HCT116 (cell line): ENCODE data around the gene SLC30A10. TPM values are rescaled to one million over a fixed set of nuclear protein-coding genes. Genes with fewer than 3 reads are reported as not detected.
"Not testable (repeated sequence)": the region's sequence is repeated elsewhere in the genome, so short reads cannot be mapped to it uniquely, and the experiment has no call there.

ENCODE experiments used
- ATAC-seq: fragments of 200-7000 bp; cut with Tn5 transposase; 2 replicates; pipeline ENCODE4 v1.9.1; 2020; ENCODE audit warnings: mild to moderate bottlenecking, moderate library complexity
- BruUV-seq: library from RNA; stranded (reverse); fragments of 400-500 nt; replicated peaks from 2 replicates; lab custom pipeline; 2021; lab: Mats Ljungman, UMichigan
- CTCF ChIA-PET: fragments of 300-600 bp; sonication (Branson Sonifier 250); formaldehyde crosslinking; loops from one replicate; lab custom pipeline; 2021; ENCODE audit warnings: antibody characterized with exemption; lab: Charles Lee
- POLR2A ChIA-PET: fragments of 300-600, 350-600 bp; sonication (Branson Sonifier 250); formaldehyde crosslinking; loops from one replicate; lab custom pipeline; 2021; ENCODE audit warnings: antibody characterized with exemption; lab: Charles Lee
- RAD21 ChIA-PET, 2 experiments: fragments of 300-600 bp; sonication (Branson Sonifier 250); formaldehyde crosslinking; loops; one replicate each; lab custom pipeline; 2023; ENCODE audit warnings: low total read pairs in 2 of 2; ENCODE audit not compliant: uncharacterized antibody in 2 of 2, unreplicated experiment in 2 of 2, low non-redundant PET in 1 of 2; lab: Charles Lee
- DNase-seq: peaks from one replicate; pipeline ENCODE4 v3.0.0-alpha.2; 2010; ENCODE audit warnings: low read depth, low spot score
- H2AFZ ChIP-seq: fragments of 200-600 bp; shearing (Covaris generic), sonication (generic); 2 replicates; pipeline ENCODE4 v1.6.1; 2017; ENCODE audit warnings: low read depth, mixed run types, mixed read lengths, antibody characterized with exemption, low read length; ENCODE audit not compliant: poor library complexity, severe bottlenecking
- H3K27ac ChIP-seq: 2 replicates; pipeline ENCODE4 v1.5.1; 2012; ENCODE audit warnings: low read depth, low read length
- H3K27me3 ChIP-seq: fragments of 200-600 bp; sonication (generic); 2 replicates; pipeline ENCODE4 v1.6.1; 2016; ENCODE audit warnings: mixed run types, low read length, mixed read lengths; ENCODE audit not compliant: insufficient read depth
- H3K36me3 ChIP-seq, 2 experiments: fragments of 200-500 bp in 1 of 2; fragments of 200-600 bp in 1 of 2; sonication (Bioruptor generic) in 1 of 2; sonication (generic) in 1 of 2; 2 replicates each; pipeline versions ENCODE4 v1.5.1 to v1.6.1; 2014 to 2016; ENCODE audit warnings: low read length in 2 of 2, inconsistent platforms in 1 of 2, mixed read lengths in 1 of 2, mixed run types in 1 of 2; ENCODE audit not compliant: insufficient read depth in 2 of 2, control insufficient read depth in 1 of 2
- H3K4me1 ChIP-seq, 2 experiments: fragments of 200-600 bp in 1 of 2; sonication (generic) in 1 of 2; 2 replicates each; pipeline versions ENCODE4 v1.5.1 to v1.6.1; 2012 to 2017; ENCODE audit warnings: low read length in 2 of 2, inconsistent platforms in 1 of 2, mild to moderate bottlenecking in 1 of 2, mixed read lengths in 1 of 2, mixed run types in 1 of 2, moderate library complexity in 1 of 2; ENCODE audit not compliant: insufficient read depth in 2 of 2, control insufficient read depth in 1 of 2
- H3K4me2 ChIP-seq: fragments of 200-600 bp; sonication (generic); 2 replicates; pipeline ENCODE4 v1.6.1; 2017; ENCODE audit warnings: mixed run types, low read length, mixed read lengths
- H3K4me3 ChIP-seq, 2 experiments: fragments of 200-600 bp in 1 of 2; sonication (generic) in 1 of 2; replicated peaks in 1 of 2; 2 replicates each; pipeline ENCODE4 v1.5.1; 2011 to 2016; ENCODE audit warnings: low read length in 2 of 2, control low read depth in 1 of 2, low read depth in 1 of 2, mild to moderate bottlenecking in 1 of 2, mixed read lengths in 1 of 2, mixed run types in 1 of 2
- H3K79me2 ChIP-seq: fragments of 200-600 bp; sonication (generic); 2 replicates; pipeline ENCODE4 v1.6.1; 2017; ENCODE audit warnings: mild to moderate bottlenecking, mixed run types, low read length, moderate library complexity, mixed read lengths; ENCODE audit not compliant: insufficient read depth
- H3K9ac ChIP-seq: fragments of 200-600 bp; sonication (generic); 2 replicates; pipeline ENCODE4 v1.6.1; 2016; ENCODE audit warnings: low read length, mixed read lengths
- H3K9me2 ChIP-seq: fragments of 200-600 bp; sonication (generic), shearing (Covaris generic); 2 replicates; pipeline ENCODE4 v1.6.1; 2017; ENCODE audit warnings: mixed run types, mild to moderate bottlenecking, moderate library complexity; ENCODE audit not compliant: insufficient read depth
- H3K9me3 ChIP-seq, 2 experiments: fragments of 200-500 bp in 1 of 2; fragments of 200-600 bp in 1 of 2; sonication (Bioruptor generic) in 1 of 2; sonication (generic) in 1 of 2; 2 replicates each; pipeline ENCODE4 v1.6.1; 2014 to 2017; ENCODE audit warnings: low read length in 2 of 2, mixed read lengths in 2 of 2, inconsistent platforms in 1 of 2, low read depth in 1 of 2, mild to moderate bottlenecking in 1 of 2, mixed run types in 1 of 2, moderate library complexity in 1 of 2; ENCODE audit not compliant: control insufficient read depth in 1 of 2, insufficient read depth in 1 of 2
- H4K20me1 ChIP-seq: fragments of 200-600 bp; sonication (generic), shearing (Covaris generic); 2 replicates; pipeline ENCODE4 v1.6.1; 2017; ENCODE audit warnings: mixed run types, mild to moderate bottlenecking, moderate library complexity; ENCODE audit not compliant: insufficient read depth
- CEBPB ChIP-seq: IDR thresholded peaks from 2 replicates; pipeline ENCODE4 v1.6.1; 2012; ENCODE audit warnings: low read depth
- EGR1 ChIP-seq: IDR thresholded peaks from 2 replicates; pipeline ENCODE4 v1.6.1; 2012; ENCODE audit warnings: low read depth
- EZH2 ChIP-seq: fragments of 200-600 bp; sonication (generic); IDR thresholded peaks from 2 replicates; pipeline ENCODE4 v1.6.1; 2017; ENCODE audit warnings: antibody characterized with exemption, mixed run types
- REST ChIP-seq: IDR thresholded peaks from 2 replicates; pipeline ENCODE4 v1.6.1; 2012; ENCODE audit warnings: low read depth
- SP1 ChIP-seq: IDR thresholded peaks from 2 replicates; pipeline ENCODE4 v1.6.1; 2012; ENCODE audit warnings: low read depth
- ZNF274 ChIP-seq: fragments of 200-500 bp; sonication (Bioruptor generic); IDR thresholded peaks from 2 replicates; pipeline ENCODE4 v1.6.1; 2014; ENCODE audit warnings: mild to moderate bottlenecking, low read depth, low read length, inconsistent platforms
- intact Hi-C: fragments of 100-400 bp; cut with micrococcal nuclease; formaldehyde crosslinking; loops from 2 replicates; pipeline ENCODE4 v1.10.0; 2022
- total RNA-seq: library from RNA; stranded (reverse); gene quantifications from one replicate; pipeline ENCODE4 v1.2.1, GENCODE V29; 2021; ENCODE audit not compliant: unreplicated experiment

The SLC30A10 gene
- total RNA-seq, 1 experiment from 2014 or later, result 0.15 TPM

GRCh38 chr1:219938706-219939105 is 10.3 kb upstream of the SLC30A10 start (continued):
- TF ChIP-seq SP1, result no peak
- TF ChIP-seq ZNF274, result no peak
- no peak for TF ChIP-seq CEBPB
- no peak for TF ChIP-seq EZH2
- no peak for TF ChIP-seq EGR1

- DNase-seq, POLR2A ChIA-PET, RAD21 ChIA-PET, H3K4me2 ChIP-seq, BruUV-seq, H3K9me2 ChIP-seq, H3K9me3 ChIP-seq, CTCF ChIA-PET, H3K79me2 ChIP-seq, H3K27me3 ChIP-seq, H3K27ac ChIP-seq, H4K20me1 ChIP-seq, intact Hi-C loops, ATAC-seq, H3K36me3 ChIP-seq, H3K4me1 ChIP-seq, H3K9ac ChIP-seq, H2AFZ ChIP-seq, H3K4me3 ChIP-seq: not testable (repeated sequence)
These were observed 5.4 kb upstream of the SLC30A10 start for GRCh38 chr1:219933763-219934162.

DNA sequence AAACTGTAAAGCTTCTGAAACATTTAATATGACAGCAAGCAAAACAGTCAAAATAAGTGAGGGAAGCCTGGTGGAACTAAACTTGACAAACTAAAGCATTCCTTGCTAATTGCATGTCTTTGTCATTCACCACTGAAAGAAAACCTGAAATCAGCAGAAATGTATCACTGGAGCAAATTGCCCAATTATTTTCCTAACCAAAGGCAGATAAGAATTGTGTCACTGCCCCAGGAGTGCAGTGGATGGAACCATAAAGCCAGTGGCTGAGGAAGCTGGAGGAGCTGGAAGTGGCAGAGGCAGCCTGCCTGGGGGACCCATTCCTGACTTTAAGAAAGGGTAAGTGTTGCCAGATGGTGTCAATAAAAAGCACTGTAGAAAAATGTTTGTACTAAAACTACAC is 2.7 kb upstream of the SLC30A10 start:
- DNase-seq, result no peak
- Histone ChIP-seq H3K4me1 (peaks cover 0 to 5% of the 10 kb centered on the region in 2 experiments; a peak in 1 of 4 replicates), H3K9ac (no peak overlapping the region), H3K27me3 (no peaks in the 10 kb centered on the region), H4K20me1 (no peaks in the 10 kb centered on the region), H3K27ac (no peak overlapping the region), H3K4me3 (no peak overlapping the region), H3K9me3 (no peaks in the 10 kb centered on the region), H3K36me3 (no peaks in the 10 kb centered on the region), H3K4me2 (no peak overlapping the region), H3K9me2 (no peaks in the 10 kb centered on the region), H2AFZ (no peak overlapping the region), H3K79me2 (no peaks in the 10 kb centered on the region)
- TF ChIP-seq EGR1 (no peak), REST (no peak)
- no peak for ATAC-seq
- ChIA-PET CTCF (no interaction called here), POLR2A (no interaction called here), RAD21 (no interaction called here)
- intact Hi-C loops, result no loop called here
- BruUV-seq, result no TSS peak
